SK-N-SH treated with all-trans-retinoic acid at 6 μM for 48 hours (cell line): ENCODE results near the gene MSLN.

ENCODE experiments used
- ATAC-seq: fragments of 200-7000 bp; cut with Tn5 transposase; 3 replicates; pipeline ENCODE4 v1.9.1; 2020; ENCODE audit warnings: mild to moderate bottlenecking, moderate library complexity
- ARNTL ChIP-seq: fragments of 450-650 bp; formaldehyde crosslinking; IDR thresholded peaks from 2 replicates; pipeline ENCODE4 v1.5.0; 2020; ENCODE audit warnings: low read depth, mild to moderate bottlenecking, moderate library complexity, borderline replicate concordance
- BACH2 ChIP-seq: fragments of 250-450 bp; sonication (Bioruptor Pico); IDR thresholded peaks from 2 replicates; pipeline ENCODE4 v1.9.0; 2021; ENCODE audit warnings: mild to moderate bottlenecking, borderline replicate concordance
- CSDC2 ChIP-seq: fragments of 250-450 bp; sonication (Bioruptor Pico); IDR thresholded peaks from 2 replicates; pipeline ENCODE4 v1.5.0; 2020; ENCODE audit warnings: mild to moderate bottlenecking, moderate library complexity
- ESRRG ChIP-seq: fragments of 250-450 bp; sonication (Bioruptor Pico); IDR thresholded peaks from 2 replicates; pipeline ENCODE4 v1.6.1; 2021; ENCODE audit warnings: mild to moderate bottlenecking
- GLIS3 ChIP-seq: fragments of 250-450 bp; sonication (Bioruptor Pico); IDR thresholded peaks from 2 replicates; pipeline ENCODE4 v1.5.0; 2020; ENCODE audit warnings: mild to moderate bottlenecking, moderate library complexity
- ISL1 ChIP-seq: fragments of 250-450 bp; sonication (Bioruptor Pico); IDR thresholded peaks from 2 replicates; pipeline ENCODE4 v2.1.2; 2022; ENCODE audit warnings: mild to moderate bottlenecking, moderate library complexity
- OSR1 ChIP-seq: fragments of 250-450 bp; sonication (Bioruptor Pico); IDR thresholded peaks from 2 replicates; pipeline ENCODE4 v1.8.0; 2022; ENCODE audit warnings: moderate library complexity, mild to moderate bottlenecking, inconsistent platforms
- PPARA ChIP-seq: fragments of 250-450 bp; sonication (Bioruptor Pico); IDR thresholded peaks from 2 replicates; pipeline ENCODE4 v1.5.0; 2020; ENCODE audit warnings: mild to moderate bottlenecking, borderline replicate concordance
- RARB ChIP-seq: fragments of 250-450 bp; sonication (Bioruptor Pico); IDR thresholded peaks from 2 replicates; pipeline ENCODE4 v1.8.0; 2021; ENCODE audit warnings: mild to moderate bottlenecking, moderate library complexity
- SNAI2 ChIP-seq: fragments of 250-450 bp; sonication (Bioruptor Pico); IDR thresholded peaks from 2 replicates; pipeline ENCODE4 v1.5.0; 2020; ENCODE audit warnings: mild to moderate bottlenecking, moderate library complexity
- TCF4 ChIP-seq: fragments of 250-450 bp; sonication (Bioruptor Pico); IDR thresholded peaks from 2 replicates; pipeline ENCODE4 v1.8.0; 2021; ENCODE audit warnings: mild to moderate bottlenecking, moderate library complexity, borderline replicate concordance
- TOX ChIP-seq: fragments of 250-450 bp; sonication (Bioruptor Pico); IDR thresholded peaks from 2 replicates; pipeline ENCODE4 v1.8.0; 2021; ENCODE audit warnings: mild to moderate bottlenecking, moderate library complexity, borderline replicate concordance
- ZC3H10 ChIP-seq: fragments of 250-450 bp; sonication (Bioruptor Pico); IDR thresholded peaks from 2 replicates; pipeline ENCODE4 v1.5.1; 2021; ENCODE audit warnings: mild to moderate bottlenecking, moderate library complexity
- ZFP3 ChIP-seq: fragments of 250-450 bp; sonication (Bioruptor Pico); IDR thresholded peaks from 2 replicates; pipeline ENCODE4 v1.5.0; 2020; ENCODE audit warnings: mild to moderate bottlenecking, moderate library complexity
- ZFP30 ChIP-seq: fragments of 450-650 bp; formaldehyde crosslinking; IDR thresholded peaks from 2 replicates; pipeline ENCODE4 v1.5.0; 2022; ENCODE audit warnings: mild to moderate bottlenecking, moderate library complexity
- ZNF565 ChIP-seq: fragments of 450-650 bp; formaldehyde crosslinking; conservative IDR thresholded peaks from 2 replicates; pipeline ENCODE4 v1.5.0; 2020; ENCODE audit warnings: low read depth, mild to moderate bottlenecking, moderate library complexity
- ZNF70 ChIP-seq: fragments of 450-650 bp; formaldehyde crosslinking; IDR thresholded peaks from 2 replicates; pipeline ENCODE4 v1.5.0; 2020; ENCODE audit warnings: mild to moderate bottlenecking, moderate library complexity
- ZNF8 ChIP-seq: fragments of 450-650 bp; formaldehyde crosslinking; IDR thresholded peaks from 2 replicates; pipeline ENCODE4 v1.5.0; 2020; ENCODE audit warnings: mild to moderate bottlenecking, moderate library complexity
- TF ChIP-seq, protein P1 (sequence below): fragments of 250-450 bp; sonication (Bioruptor Pico); IDR thresholded peaks from 2 replicates; pipeline ENCODE4 v1.8.0; 2020; ENCODE audit warnings: mild to moderate bottlenecking, moderate library complexity, borderline replicate concordance
- TF ChIP-seq, protein P2 (sequence below): fragments of 250-450 bp; sonication (Bioruptor Pico); IDR thresholded peaks from 2 replicates; pipeline ENCODE4 v1.5.1; 2020; ENCODE audit warnings: low read depth, mild to moderate bottlenecking, moderate library complexity
- TF ChIP-seq, protein P3 (sequence below): fragments of 250-450 bp; sonication (Bioruptor Pico); IDR thresholded peaks from 2 replicates; pipeline ENCODE4 v1.5.0; 2020; ENCODE audit warnings: mild to moderate bottlenecking, moderate library complexity
- TF ChIP-seq, protein P4 (sequence below): fragments of 250-450 bp; sonication (Bioruptor Pico); IDR thresholded peaks from 2 replicates; pipeline ENCODE4 v1.5.1; 2021; ENCODE audit warnings: mild to moderate bottlenecking, moderate library complexity

Gene MSLN

DNA sequence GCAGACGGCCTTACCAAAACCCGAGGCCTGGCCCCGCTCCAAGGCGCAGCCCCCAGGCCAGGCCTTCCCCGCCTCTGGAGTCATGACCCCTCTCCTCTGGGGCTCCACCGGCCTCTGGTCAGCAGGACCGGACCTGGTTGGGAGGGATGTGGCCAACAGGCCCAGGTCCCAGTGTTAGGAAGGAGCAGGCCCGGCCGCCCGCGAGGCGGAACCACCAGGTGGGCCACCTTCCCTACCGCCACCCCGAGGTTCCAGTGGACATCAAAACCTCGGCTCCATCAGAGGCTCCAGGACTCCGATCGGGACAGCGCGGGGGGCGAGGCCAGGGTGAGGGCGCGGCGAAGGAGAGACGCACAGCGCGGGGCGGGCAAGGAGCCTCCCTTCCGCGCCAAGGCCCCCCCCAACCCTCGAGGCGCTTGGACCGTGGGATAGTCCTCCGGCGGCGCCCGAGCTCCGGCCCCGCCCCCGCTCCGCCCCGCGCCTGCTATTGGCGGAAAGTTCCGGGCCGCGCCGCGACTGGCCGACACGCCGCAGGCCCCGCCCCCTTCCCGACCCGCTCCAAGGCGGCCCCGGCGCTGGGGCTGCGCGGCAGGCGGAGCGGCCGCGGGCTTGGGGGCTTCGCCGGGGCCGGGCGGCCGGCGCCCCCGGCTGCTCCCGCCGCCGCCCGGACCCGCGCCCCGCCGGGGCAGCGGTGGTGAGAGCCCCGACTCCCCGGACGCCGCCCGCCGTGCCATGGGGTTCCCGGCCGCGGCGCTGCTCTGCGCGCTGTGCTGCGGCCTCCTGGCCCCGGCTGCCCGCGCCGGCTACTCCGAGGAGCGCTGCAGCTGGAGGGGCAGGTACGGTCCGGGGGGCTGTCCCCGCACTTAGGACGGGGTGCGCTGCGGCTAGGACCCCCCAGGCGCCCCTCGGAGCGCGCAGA is 45.7 kb upstream of the MSLN start, which contains the start of gene METRN (continued):
- TF ChIP-seq, protein P1, sequence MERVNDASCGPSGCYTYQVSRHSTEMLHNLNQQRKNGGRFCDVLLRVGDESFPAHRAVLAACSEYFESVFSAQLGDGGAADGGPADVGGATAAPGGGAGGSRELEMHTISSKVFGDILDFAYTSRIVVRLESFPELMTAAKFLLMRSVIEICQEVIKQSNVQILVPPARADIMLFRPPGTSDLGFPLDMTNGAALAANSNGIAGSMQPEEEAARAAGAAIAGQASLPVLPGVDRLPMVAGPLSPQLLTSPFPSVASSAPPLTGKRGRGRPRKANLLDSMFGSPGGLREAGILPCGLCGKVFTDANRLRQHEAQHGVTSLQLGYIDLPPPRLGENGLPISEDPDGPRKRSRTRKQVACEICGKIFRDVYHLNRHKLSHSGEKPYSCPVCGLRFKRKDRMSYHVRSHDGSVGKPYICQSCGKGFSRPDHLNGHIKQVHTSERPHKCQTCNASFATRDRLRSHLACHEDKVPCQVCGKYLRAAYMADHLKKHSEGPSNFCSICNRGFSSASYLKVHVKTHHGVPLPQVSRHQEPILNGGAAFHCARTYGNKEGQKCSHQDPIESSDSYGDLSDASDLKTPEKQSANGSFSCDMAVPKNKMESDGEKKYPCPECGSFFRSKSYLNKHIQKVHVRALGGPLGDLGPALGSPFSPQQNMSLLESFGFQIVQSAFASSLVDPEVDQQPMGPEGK (CRISPR knock-in tag): no peak
- TF ChIP-seq ZFP30 (no peak), ARNTL (CRISPR knock-in tag) (no peak), SNAI2 (CRISPR knock-in tag) (no peak)
- TF ChIP-seq, protein P2, sequence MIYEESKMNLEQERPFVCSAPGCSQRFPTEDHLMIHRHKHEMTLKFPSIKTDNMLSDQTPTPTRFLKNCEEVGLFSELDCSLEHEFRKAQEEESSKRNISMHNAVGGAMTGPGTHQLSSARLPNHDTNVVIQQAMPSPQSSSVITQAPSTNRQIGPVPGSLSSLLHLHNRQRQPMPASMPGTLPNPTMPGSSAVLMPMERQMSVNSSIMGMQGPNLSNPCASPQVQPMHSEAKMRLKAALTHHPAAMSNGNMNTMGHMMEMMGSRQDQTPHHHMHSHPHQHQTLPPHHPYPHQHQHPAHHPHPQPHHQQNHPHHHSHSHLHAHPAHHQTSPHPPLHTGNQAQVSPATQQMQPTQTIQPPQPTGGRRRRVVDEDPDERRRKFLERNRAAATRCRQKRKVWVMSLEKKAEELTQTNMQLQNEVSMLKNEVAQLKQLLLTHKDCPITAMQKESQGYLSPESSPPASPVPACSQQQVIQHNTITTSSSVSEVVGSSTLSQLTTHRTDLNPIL: no peak
- TF ChIP-seq, protein P3, sequence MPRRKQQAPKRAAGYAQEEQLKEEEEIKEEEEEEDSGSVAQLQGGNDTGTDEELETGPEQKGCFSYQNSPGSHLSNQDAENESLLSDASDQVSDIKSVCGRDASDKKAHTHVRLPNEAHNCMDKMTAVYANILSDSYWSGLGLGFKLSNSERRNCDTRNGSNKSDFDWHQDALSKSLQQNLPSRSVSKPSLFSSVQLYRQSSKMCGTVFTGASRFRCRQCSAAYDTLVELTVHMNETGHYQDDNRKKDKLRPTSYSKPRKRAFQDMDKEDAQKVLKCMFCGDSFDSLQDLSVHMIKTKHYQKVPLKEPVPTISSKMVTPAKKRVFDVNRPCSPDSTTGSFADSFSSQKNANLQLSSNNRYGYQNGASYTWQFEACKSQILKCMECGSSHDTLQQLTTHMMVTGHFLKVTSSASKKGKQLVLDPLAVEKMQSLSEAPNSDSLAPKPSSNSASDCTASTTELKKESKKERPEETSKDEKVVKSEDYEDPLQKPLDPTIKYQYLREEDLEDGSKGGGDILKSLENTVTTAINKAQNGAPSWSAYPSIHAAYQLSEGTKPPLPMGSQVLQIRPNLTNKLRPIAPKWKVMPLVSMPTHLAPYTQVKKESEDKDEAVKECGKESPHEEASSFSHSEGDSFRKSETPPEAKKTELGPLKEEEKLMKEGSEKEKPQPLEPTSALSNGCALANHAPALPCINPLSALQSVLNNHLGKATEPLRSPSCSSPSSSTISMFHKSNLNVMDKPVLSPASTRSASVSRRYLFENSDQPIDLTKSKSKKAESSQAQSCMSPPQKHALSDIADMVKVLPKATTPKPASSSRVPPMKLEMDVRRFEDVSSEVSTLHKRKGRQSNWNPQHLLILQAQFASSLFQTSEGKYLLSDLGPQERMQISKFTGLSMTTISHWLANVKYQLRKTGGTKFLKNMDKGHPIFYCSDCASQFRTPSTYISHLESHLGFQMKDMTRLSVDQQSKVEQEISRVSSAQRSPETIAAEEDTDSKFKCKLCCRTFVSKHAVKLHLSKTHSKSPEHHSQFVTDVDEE (CRISPR knock-in tag): no peak

DNA sequence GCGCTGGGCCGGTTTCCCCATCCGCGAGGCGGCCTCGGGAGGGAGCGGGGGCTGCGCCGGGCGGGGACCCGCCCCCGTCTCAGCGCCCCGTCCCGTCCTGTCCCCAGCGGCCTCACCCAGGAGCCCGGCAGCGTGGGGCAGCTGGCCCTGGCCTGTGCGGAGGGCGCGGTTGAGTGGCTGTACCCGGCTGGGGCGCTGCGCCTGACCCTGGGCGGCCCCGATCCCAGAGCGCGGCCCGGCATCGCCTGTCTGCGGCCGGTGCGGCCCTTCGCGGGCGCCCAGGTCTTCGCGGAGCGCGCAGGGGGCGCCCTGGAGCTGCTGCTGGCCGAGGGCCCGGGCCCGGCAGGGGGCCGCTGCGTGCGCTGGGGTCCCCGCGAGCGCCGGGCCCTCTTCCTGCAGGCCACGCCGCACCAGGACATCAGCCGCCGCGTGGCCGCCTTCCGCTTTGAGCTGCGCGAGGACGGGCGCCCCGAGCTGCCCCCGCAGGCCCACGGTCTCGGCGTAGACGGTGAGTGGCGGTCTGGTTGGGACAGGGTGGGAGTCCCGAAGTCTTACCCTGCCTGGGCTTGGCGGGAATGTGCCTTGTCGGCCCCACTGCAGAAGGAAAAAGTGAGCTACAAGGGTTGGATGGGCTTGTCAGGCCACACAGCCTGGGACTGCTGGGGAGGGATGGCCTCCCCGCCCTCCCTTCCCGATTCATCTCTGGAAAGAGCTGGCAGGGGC is 44.9 kb upstream of the MSLN start:
- TF ChIP-seq PPARA (CRISPR knock-in tag): no peak
- TF ChIP-seq BACH2: no peak
- no peak for TF ChIP-seq ISL1
- TF ChIP-seq ESRRG: no peak
- no peak for TF ChIP-seq ZC3H10 (CRISPR knock-in tag)
- TF ChIP-seq ZNF8: no peak
- TF ChIP-seq TCF4: no peak
- TF ChIP-seq, protein P1 (CRISPR knock-in tag): no peak
- no peak for TF ChIP-seq ZNF70
- no peak for TF ChIP-seq CSDC2 (CRISPR knock-in tag)
- TF ChIP-seq ZNF565 (CRISPR knock-in tag): no peak
- TF ChIP-seq, protein P2: no peak
- TF ChIP-seq, all 23 proteins: peak for 0
- ATAC-seq: peak; percentile 1

DNA sequence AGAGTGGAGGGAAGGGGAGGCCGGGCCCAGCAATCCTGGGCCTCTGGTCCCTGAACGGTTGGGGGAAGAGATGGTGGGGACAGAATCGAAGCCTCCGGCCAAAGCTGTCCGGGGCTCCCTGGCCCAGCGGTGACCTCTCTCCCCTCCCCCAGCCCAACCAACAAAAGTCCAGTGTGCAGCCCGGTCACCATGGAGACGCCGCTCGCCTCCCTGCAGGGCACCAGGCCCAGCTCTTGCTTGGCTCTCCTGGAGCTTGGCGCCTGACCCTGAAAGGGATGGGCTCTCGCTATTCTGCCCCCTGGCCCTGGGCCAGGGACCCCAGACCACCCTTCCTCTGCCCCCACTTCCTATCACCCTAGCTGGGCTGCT is 44.4 kb upstream of the MSLN start:
- peak; percentile 3; the same call in 2 of the 3 replicates for ATAC-seq
- TF ChIP-seq ESRRG: no peak
- no peak for TF ChIP-seq ARNTL (CRISPR knock-in tag)
- TF ChIP-seq OSR1 (CRISPR knock-in tag): no peak
- no peak for TF ChIP-seq ZC3H10 (CRISPR knock-in tag)
- TF ChIP-seq ZFP3 (CRISPR knock-in tag): no peak
- TF ChIP-seq, protein P1 (CRISPR knock-in tag): no peak
- no peak for TF ChIP-seq PPARA (CRISPR knock-in tag)
- TF ChIP-seq ZNF8: no peak
- TF ChIP-seq ZNF565 (CRISPR knock-in tag): no peak
- no peak for TF ChIP-seq RARB (CRISPR knock-in tag)
- no peak; the same call in 1 of the 2 replicates for TF ChIP-seq GLIS3 (CRISPR knock-in tag)
- TF ChIP-seq, protein P4, sequence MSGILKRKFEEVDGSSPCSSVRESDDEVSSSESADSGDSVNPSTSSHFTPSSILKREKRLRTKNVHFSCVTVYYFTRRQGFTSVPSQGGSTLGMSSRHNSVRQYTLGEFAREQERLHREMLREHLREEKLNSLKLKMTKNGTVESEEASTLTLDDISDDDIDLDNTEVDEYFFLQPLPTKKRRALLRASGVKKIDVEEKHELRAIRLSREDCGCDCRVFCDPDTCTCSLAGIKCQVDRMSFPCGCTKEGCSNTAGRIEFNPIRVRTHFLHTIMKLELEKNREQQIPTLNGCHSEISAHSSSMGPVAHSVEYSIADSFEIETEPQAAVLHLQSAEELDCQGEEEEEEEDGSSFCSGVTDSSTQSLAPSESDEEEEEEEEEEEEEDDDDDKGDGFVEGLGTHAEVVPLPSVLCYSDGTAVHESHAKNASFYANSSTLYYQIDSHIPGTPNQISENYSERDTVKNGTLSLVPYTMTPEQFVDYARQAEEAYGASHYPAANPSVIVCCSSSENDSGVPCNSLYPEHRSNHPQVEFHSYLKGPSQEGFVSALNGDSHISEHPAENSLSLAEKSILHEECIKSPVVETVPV (CRISPR knock-in tag): no peak
- TF ChIP-seq, protein P2: no peak
- no peak for TF ChIP-seq TOX (CRISPR knock-in tag)
- TF ChIP-seq ISL1: no peak
- no peak for TF ChIP-seq ZNF70
